ENCODE measurements around the gene TMEM132E. TPM values are rescaled to one million over a fixed set of nuclear protein-coding genes. Genes with fewer than 3 reads are reported as not detected.
A peak's percentile ranks its signal among the peaks of the same experiment; 100 is the strongest.

TMEM132E gene
- total RNA-seq, 4 donors from 2014 or later = 0.11 to 0.13 TPM; not detected in 2

DNA sequence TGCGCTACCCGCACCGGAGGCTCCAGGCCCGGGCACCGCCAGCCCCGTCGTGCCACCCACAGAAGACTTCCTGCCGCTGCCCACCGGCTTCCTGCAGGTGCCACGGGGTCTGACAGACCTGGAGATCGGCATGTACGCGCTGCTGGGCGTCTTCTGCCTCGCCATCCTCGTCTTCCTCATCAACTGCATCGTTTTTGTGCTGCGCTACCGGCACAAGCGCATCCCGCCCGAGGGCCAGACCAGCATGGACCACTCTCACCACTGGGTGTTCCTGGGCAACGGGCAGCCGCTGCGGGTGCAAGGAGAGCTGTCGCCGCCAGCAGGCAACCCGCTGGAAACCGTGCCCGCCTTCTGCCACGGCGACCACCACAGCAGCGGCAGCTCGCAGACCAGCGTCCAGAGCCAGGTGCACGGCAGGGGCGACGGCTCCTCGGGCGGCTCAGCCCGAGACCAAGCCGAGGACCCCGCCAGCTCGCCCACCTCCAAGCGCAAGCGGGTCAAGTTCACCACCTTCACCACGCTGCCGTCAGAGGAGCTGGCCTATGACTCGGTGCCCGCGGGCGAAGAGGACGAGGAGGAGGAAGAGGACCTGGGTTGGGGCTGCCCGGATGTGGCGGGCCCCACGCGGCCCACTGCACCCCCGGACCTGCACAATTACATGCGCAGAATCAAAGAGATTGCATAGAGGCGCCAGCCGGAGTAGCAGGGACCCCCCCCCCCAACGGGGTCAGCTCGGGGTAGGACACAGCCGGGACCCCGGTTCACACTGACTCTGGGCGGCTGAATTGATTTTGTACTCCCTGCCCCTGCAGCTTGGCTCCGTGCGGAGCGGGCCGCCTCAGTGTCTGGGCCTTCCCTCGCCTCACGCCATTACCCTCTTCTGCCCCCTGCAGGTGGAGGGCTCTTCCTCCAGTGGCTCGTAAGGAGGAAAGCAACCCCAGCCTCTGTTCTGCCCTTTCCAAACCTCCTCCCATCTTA, 58.5 kb downstream of the TMEM132E start:
- peak overlapping the region in 1 of 3 donors; percentile 7 for H3K4me3 ChIP-seq (replicated peaks in 1 of 3)
- no peak overlapping the region for H3K27ac ChIP-seq
- WGBS, 2 donors = 27 to 34% methylated on average over 32 to 41 of the region's 73 CpGs
- H3K9me3 ChIP-seq = no peaks in the 10 kb centered on the region
- peaks cover 9% of the 10 kb centered on the region for H3K27me3 ChIP-seq
- no peaks in the 10 kb centered on the region for H3K36me3 ChIP-seq
- DNase-seq = peak; percentile 71 to 79
- intact Hi-C loops (cut with DNase I) = loop anchor here (5.0 to 10.0 kb wide), 2 partner anchors 93 to 216 kb away; no protein-coding TSS in a partner anchor
- no peak for TF ChIP-seq POLR2A (IDR thresholded peaks at IDR 0.05)
- TF ChIP-seq, protein P1, sequence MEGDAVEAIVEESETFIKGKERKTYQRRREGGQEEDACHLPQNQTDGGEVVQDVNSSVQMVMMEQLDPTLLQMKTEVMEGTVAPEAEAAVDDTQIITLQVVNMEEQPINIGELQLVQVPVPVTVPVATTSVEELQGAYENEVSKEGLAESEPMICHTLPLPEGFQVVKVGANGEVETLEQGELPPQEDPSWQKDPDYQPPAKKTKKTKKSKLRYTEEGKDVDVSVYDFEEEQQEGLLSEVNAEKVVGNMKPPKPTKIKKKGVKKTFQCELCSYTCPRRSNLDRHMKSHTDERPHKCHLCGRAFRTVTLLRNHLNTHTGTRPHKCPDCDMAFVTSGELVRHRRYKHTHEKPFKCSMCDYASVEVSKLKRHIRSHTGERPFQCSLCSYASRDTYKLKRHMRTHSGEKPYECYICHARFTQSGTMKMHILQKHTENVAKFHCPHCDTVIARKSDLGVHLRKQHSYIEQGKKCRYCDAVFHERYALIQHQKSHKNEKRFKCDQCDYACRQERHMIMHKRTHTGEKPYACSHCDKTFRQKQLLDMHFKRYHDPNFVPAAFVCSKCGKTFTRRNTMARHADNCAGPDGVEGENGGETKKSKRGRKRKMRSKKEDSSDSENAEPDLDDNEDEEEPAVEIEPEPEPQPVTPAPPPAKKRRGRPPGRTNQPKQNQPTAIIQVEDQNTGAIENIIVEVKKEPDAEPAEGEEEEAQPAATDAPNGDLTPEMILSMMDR (IDR thresholded peaks at IDR 0.05) = peak; percentile 50 to 91 (median 72)
- H3K4me1 ChIP-seq = peaks cover 0 to 6% of the 10 kb centered on the region in 2 donors

DNA sequence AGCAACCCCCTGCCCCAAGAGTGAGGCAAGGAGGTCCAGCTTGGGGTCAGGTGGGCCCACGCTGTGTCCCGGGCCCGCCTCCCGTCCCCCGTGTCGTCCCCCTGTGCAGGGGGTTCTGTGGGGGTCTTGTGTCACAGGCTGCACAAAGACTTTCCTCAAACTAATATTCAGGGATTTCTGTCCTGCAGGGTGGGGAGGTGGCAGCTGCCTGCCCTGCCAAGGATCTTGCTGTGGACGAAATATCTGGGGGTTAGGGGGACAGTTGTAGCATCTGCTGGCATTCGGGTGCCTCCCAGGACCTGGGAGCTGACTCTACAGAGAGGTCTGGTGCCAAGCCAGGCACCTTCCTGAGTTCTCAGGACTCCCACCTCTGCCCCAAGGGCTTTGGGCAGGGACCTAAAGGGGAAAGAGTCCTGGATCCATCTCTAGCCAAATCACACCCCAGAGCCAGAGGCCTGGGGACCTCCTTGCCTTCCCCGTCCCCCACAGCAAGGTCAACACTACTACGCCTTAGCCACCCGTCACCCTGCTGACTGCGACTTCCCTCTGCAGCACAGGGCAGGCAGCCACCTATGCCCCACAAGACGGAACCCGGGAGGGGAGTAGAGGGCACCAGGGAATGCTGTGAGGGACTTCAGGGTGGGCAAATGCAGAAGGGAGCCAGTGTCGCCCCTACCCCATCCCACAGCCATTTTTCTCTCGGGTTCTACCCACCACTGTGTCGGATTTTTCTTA, 59.3 kb downstream of the TMEM132E start:
- no peaks in the 10 kb centered on the region for H3K9me3 ChIP-seq
- H3K27ac ChIP-seq = no peak overlapping the region
- H3K36me3 ChIP-seq = no peaks in the 10 kb centered on the region
- peaks cover 9% of the 10 kb centered on the region for H3K27me3 ChIP-seq
- peaks cover 0 to 6% of the 10 kb centered on the region in 2 donors for H3K4me1 ChIP-seq
- 53 to 71% methylated on average over 10 to 15 of the region's 17 CpGs for WGBS, 2 donors
- TF ChIP-seq, protein P1 (IDR thresholded peaks at IDR 0.05) = peak in 1 of 6 experiments; percentile 8
- TF ChIP-seq POLR2A (IDR thresholded peaks at IDR 0.05) = no peak
- no peak for DNase-seq
- intact Hi-C loops (cut with DNase I) = loop anchor here (5.0 to 10.0 kb wide), 2 partner anchors 94 to 216 kb away; no protein-coding TSS in a partner anchor
- H3K4me3 ChIP-seq (replicated peaks in 1 of 3) = no peak overlapping the region

DNA sequence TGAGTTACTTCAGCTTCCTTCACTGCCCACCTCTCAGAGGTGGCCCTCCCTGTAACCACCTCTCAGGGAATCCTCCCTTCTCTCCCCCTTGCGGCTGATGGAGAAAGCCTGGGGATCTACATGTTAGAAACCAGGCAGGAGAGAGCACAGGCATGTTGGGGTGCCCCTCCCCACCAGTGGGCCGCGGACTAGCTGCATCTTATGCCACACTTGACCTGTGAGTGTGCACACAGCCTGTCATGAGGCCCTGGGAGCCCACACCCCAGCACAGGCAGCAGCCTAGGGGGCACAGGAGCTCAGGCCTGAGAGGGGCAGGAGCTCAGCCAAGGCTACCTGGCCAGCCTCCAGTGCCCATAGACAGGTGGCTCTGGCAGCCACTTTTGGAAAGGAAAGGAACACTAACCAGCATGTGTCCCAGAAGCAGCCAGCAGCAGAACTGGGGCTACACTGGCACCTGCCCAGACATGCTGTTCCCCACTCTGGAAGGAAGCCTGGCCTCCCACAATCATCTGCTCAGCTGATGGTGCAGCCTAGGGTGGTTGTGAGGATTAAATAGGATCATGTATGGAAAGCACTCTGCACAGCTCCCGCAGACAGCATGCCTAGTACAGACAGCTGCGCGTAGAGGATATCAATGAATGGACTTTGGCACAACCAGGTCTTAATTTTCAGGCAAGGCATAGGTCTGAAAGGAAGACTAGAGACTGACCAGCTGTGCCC, 60.5 kb downstream of the TMEM132E start:
- H3K27me3 ChIP-seq = peaks cover 9% of the 10 kb centered on the region
- intact Hi-C loops (cut with DNase I) = loop anchor here (5.0 to 10.0 kb wide), 2 partner anchors 95 to 218 kb away; no protein-coding TSS in a partner anchor
- DNase-seq = peak; percentile 5 to 12

DNA sequence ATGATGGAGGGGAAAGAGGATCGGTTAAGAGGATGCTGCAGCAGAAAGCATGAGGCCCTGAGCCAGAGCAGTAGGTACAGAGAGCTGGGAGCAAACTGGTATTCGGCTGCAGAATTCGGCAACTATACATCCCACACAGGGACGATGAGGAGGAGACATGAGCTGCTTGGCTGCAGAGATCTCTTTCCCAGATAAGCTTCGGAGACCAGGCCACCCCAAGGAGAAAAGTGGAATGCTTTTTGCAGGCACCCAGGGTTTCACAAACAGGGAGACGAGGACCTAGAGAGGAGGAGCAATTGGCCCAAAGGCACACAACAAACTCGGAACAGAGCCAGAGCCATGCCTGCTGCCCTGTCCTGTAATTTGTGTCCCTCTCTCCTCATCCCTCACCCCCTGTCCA, 62.0 kb downstream of the TMEM132E start:
- intact Hi-C loops (cut with DNase I) = no loop called here
- Histone ChIP-seq H3K36me3 (no peaks in the 10 kb centered on the region), H3K4me3 (replicated peaks in 1 of 3) (no peak overlapping the region), H3K9me3 (no peaks in the 10 kb centered on the region), H3K4me1 (peaks cover 0 to 6% of the 10 kb centered on the region in 2 donors), H3K27me3 (peaks cover 9% of the 10 kb centered on the region), H3K27ac (no peak overlapping the region)
- TF ChIP-seq POLR2A (IDR thresholded peaks at IDR 0.05) = no peak
- TF ChIP-seq, protein P1 (IDR thresholded peaks at IDR 0.05) = no peak
- no peak for DNase-seq
- whole genome bisulfite sequencing, 2 donors = 61 to 69% methylated on average over 7 of the region's 7 CpGs

More for the DNA sequence above, 60.5 kb downstream of the TMEM132E start:
- no peak overlapping the region for H3K4me3 ChIP-seq (replicated peaks in 1 of 3)
- H3K27ac ChIP-seq = no peak overlapping the region
- peaks cover 0 to 6% of the 10 kb centered on the region in 2 donors for H3K4me1 ChIP-seq
- no peaks in the 10 kb centered on the region for H3K9me3 ChIP-seq
- no peaks in the 10 kb centered on the region for H3K36me3 ChIP-seq
- TF ChIP-seq POLR2A (IDR thresholded peaks at IDR 0.05) = no peak
- TF ChIP-seq, protein P1 (IDR thresholded peaks at IDR 0.05) = no peak
- 56 to 78% methylated on average over 5 of the region's 6 CpGs for WGBS, 2 donors
